HEK293T (cell line): Measurements from ENCODE around the gene ADAM21.
"Not testable (repeated sequence)": the region's sequence is repeated elsewhere in the genome, so short reads cannot be mapped to it uniquely, and the experiment has no call there.

Source experiments
- CTCF ChIA-PET: fragments of 350-600 bp; formaldehyde crosslinking; extraction: SDS; loops from one replicate; lab custom pipeline; 2021; ENCODE audit warnings: antibody characterized with exemption, inconsistent platforms; lab: Yijun Ruan, JAX
- POLR2A ChIA-PET: fragments of 350-600 bp; formaldehyde crosslinking; extraction: SDS; loops from one replicate; lab custom pipeline; 2020; ENCODE audit warnings: antibody characterized with exemption, inconsistent platforms; lab: Yijun Ruan, JAX
- DNase-seq: peaks from one replicate; pipeline ENCODE4 v3.0.0; 2012; ENCODE audit warnings: mixed read lengths; ENCODE audit errors: extremely low spot score
- ARNT ChIP-seq: fragments of 450-650 bp; IDR thresholded peaks from 2 replicates; pipeline ENCODE4 v1.6.1; 2017; ENCODE audit warnings: mild to moderate bottlenecking
- BHLHE40 ChIP-seq: fragments of 450-650 bp; IDR thresholded peaks from 2 replicates; pipeline ENCODE4 v1.6.1; 2016; ENCODE audit warnings: mild to moderate bottlenecking, moderate library complexity, borderline replicate concordance
- CTBP1 ChIP-seq: fragments of 450-650 bp; IDR thresholded peaks from 2 replicates; pipeline ENCODE4 v1.6.1; 2016; ENCODE audit warnings: borderline replicate concordance
- ELF4 ChIP-seq: fragments of 450-650 bp; IDR thresholded peaks from 2 replicates; pipeline ENCODE4 v1.6.1; 2017; ENCODE audit warnings: antibody characterized with exemption
- FOXA1 ChIP-seq: fragments of 450-650 bp; IDR thresholded peaks from 2 replicates; pipeline ENCODE4 v1.6.1; 2016; ENCODE audit warnings: mild to moderate bottlenecking
- FOXK2 ChIP-seq: fragments of 450-650 bp; IDR thresholded peaks from 2 replicates; pipeline ENCODE4 v1.6.1; 2016; ENCODE audit warnings: mild to moderate bottlenecking
- FOXM1 ChIP-seq: fragments of 450-650 bp; IDR thresholded peaks from 2 replicates; pipeline ENCODE4 v1.6.1; 2017; ENCODE audit warnings: mild to moderate bottlenecking, borderline replicate concordance
- HDGF ChIP-seq: fragments of 450-650 bp; IDR thresholded peaks from 2 replicates; pipeline ENCODE4 v1.6.1; 2017; ENCODE audit warnings: antibody characterized with exemption, borderline replicate concordance
- L3MBTL2 ChIP-seq: fragments of 450-650 bp; conservative IDR thresholded peaks from 2 replicates; pipeline ENCODE4 v1.6.1; 2016; ENCODE audit warnings: mild to moderate bottlenecking
- LEF1 ChIP-seq: fragments of 450-650 bp; IDR thresholded peaks from 2 replicates; pipeline ENCODE4 v1.6.1; 2017; ENCODE audit warnings: mild to moderate bottlenecking, borderline replicate concordance
- NFRKB ChIP-seq: fragments of 450-650 bp; IDR thresholded peaks from 2 replicates; pipeline ENCODE4 v1.6.1; 2016; ENCODE audit warnings: mild to moderate bottlenecking, moderate library complexity
- PKNOX1 ChIP-seq: fragments of 450-650 bp; IDR thresholded peaks from 2 replicates; pipeline ENCODE4 v1.6.1; 2016
- SP1 ChIP-seq: fragments of 450-650 bp; IDR thresholded peaks from 2 replicates; pipeline ENCODE4 v1.6.1; 2017
- SUZ12 ChIP-seq: fragments of 450-650 bp; IDR thresholded peaks from 2 replicates; pipeline ENCODE4 v1.6.1; 2016; ENCODE audit warnings: mild to moderate bottlenecking
- TARDBP ChIP-seq: fragments of 450-650 bp; IDR thresholded peaks from 2 replicates; pipeline ENCODE4 v1.6.1; 2016
- ZNF384 ChIP-seq: fragments of 450-650 bp; IDR thresholded peaks from 2 replicates; pipeline ENCODE4 v1.6.1; 2016

The ADAM21 gene

GRCh38 chr14:70468731-70469130 is 16.8 kb downstream of the ADAM21 start:
- TF ChIP-seq FOXK2 (no peak), BHLHE40 (no peak), FOXA1 (no peak), SP1 (no peak), L3MBTL2 (no peak), LEF1 (no peak), CTBP1 (no peak), HDGF (no peak), TARDBP (no peak), NFRKB (no peak), FOXM1 (no peak)
- DNase-seq: no peak
- POLR2A ChIA-PET: no interaction called here
- CTCF ChIA-PET: no interaction called here

GRCh38 chr14:70470863-70471563 is 19.0 kb downstream of the ADAM21 start:
- CTCF ChIA-PET, POLR2A ChIA-PET, DNase-seq: not testable (repeated sequence)

- ChIA-PET CTCF (no interaction called here), POLR2A (no interaction called here)
- TF ChIP-seq FOXA1 (no peak), SP1 (no peak), FOXK2 (no peak), L3MBTL2 (no peak), NFRKB (no peak), TARDBP (no peak), HDGF (no peak), ARNT (no peak), SUZ12 (no peak), ZNF384 (no peak), LEF1 (no peak), FOXM1 (no peak), ELF4 (no peak), PKNOX1 (no peak), CTBP1 (no peak), BHLHE40 (no peak)
- DNase-seq: no peak
Measured at GRCh38 chr14:70472253-70473159, 20.5 kb downstream of the ADAM21 start.

GRCh38 chr14:70473825-70474224 is 21.9 kb downstream of the ADAM21 start:
- ChIA-PET CTCF (no interaction called here), POLR2A (no interaction called here)
- no peak for DNase-seq
- TF ChIP-seq FOXK2: no peak
- no peak for TF ChIP-seq BHLHE40
- TF ChIP-seq NFRKB: no peak
- TF ChIP-seq SUZ12: no peak
- TF ChIP-seq FOXA1: no peak
- TF ChIP-seq PKNOX1: no peak
- no peak for TF ChIP-seq FOXM1
- no peak for TF ChIP-seq LEF1
- TF ChIP-seq SP1: no peak
- no peak for TF ChIP-seq ZNF384
- TF ChIP-seq L3MBTL2: no peak
- TF ChIP-seq ARNT: no peak
- no peak for TF ChIP-seq HDGF
- no peak for TF ChIP-seq TARDBP
- TF ChIP-seq ELF4: no peak
- TF ChIP-seq CTBP1: no peak

GRCh38 chr14:70475459-70475858 is 23.5 kb downstream of the ADAM21 start:
- CTCF ChIA-PET, DNase-seq, POLR2A ChIA-PET: not testable (repeated sequence)

- POLR2A ChIA-PET, DNase-seq, CTCF ChIA-PET: not testable (repeated sequence)
Measured at GRCh38 chr14:70477356-70478105, 25.6 kb downstream of the ADAM21 start.
